Transverse colon (tissue), 4 donors: Measurements from ENCODE around the gene DIAPH3. TPM values are rescaled to one million over a fixed set of nuclear protein-coding genes. Genes with fewer than 3 reads are reported as not detected.

Experiments
- DNase-seq: peaks from one replicate; pipeline ENCODE4 v3.0.0-alpha.2; 2019
- H3K27ac ChIP-seq, 4 donors: fragments of 200-600 bp; sonication (generic); 2 replicates each; pipeline ENCODE4 v1.5.1; 2016 to 2018; ENCODE audit warnings: inconsistent platforms in 4 of 4
- H3K27me3 ChIP-seq: fragments of 200-600 bp; sonication (generic); 2 replicates; pipeline ENCODE4 v1.5.1; 2017; ENCODE audit warnings: inconsistent platforms
- H3K36me3 ChIP-seq, 4 donors: fragments of 200-600 bp; sonication (generic); 2 replicates each; pipeline ENCODE4 v1.5.1; 2017 to 2019; ENCODE audit warnings: inconsistent platforms in 4 of 4
- H3K4me1 ChIP-seq, 4 donors: fragments of 200-600 bp; sonication (generic); 2 replicates each; pipeline ENCODE4 v1.5.1; 2017 to 2020; ENCODE audit warnings: inconsistent platforms in 4 of 4
- H3K4me3 ChIP-seq, 4 donors: fragments of 200-600 bp; sonication (generic); 1 replicate in 1 of 4; 2 replicates in 3 of 4; pipeline versions ENCODE4 v1.5.1 to v1.6.1; 2017 to 2019; ENCODE audit warnings: inconsistent platforms in 4 of 4
- H3K9me3 ChIP-seq, 2 donors: fragments of 200-600 bp; sonication (generic); 2 replicates each; pipeline ENCODE4 v1.5.1; 2017 to 2019; ENCODE audit warnings: inconsistent platforms in 2 of 2
- CTCF ChIP-seq, 5 experiments: fragments of 200-600 bp in 3 of 5; fragments of 450-650 bp in 2 of 5; sonication (generic) in 3 of 5; IDR thresholded peaks; 1 replicate in 2 of 5; 2 replicates in 3 of 5; pipeline ENCODE4 v1.5.1; 2016 to 2017; ENCODE audit warnings: antibody characterized with exemption in 5 of 5, inconsistent platforms in 3 of 5, mild to moderate bottlenecking in 2 of 5, moderate library complexity in 1 of 5
- EP300 ChIP-seq: sonication (generic); formaldehyde crosslinking; IDR thresholded peaks from one replicate; pipeline ENCODE4 v1.6.1; 2017; ENCODE audit warnings: antibody characterized with exemption, low read depth
- POLR2A ChIP-seq: fragments of 450-650 bp; IDR thresholded peaks from one replicate; pipeline ENCODE4 v1.6.1; 2016; ENCODE audit warnings: antibody characterized with exemption, mild to moderate bottlenecking, moderate library complexity
- POLR2AphosphoS5 ChIP-seq, 3 donors: sonication (generic); formaldehyde crosslinking; IDR thresholded peaks; one replicate each; pipeline ENCODE4 v1.6.1; 2016; ENCODE audit warnings: antibody characterized with exemption in 3 of 3
- WGBS, 2 donors: methylation state at CpG; one replicate each; pipeline ENCODE4 v1.1.5; 2018; ENCODE audit warnings: low coverage in 1 of 2; 5-methylcytosine and 5-hydroxymethylcytosine counted together
- in situ Hi-C, 4 donors: fragments of 200-750 bp; cut with MboI; loops; one replicate each; pipeline versions ENCODE4 v1.15.0 to v1.15.1; 2017; ENCODE audit warnings: low sequenced_read_pairs in 3 of 4, low pct_ligation_motif_present in 1 of 4, low pct_unique_long_range_greater_than_20kb in 1 of 4
- intact Hi-C: fragments of 100-400 bp; cut with DNase I; formaldehyde crosslinking; loops from one replicate; pipeline ENCODE4 v1.15.1; 2023; ENCODE audit warnings: low total_unique reads
- total RNA-seq, 4 donors: library from RNA; depleted of rRNA; stranded (reverse); fragments of >200 nt; gene quantifications; one replicate each; pipeline ENCODE4 v1.1.0, GENCODE V29; 2016

The DIAPH3 gene
- total RNA-seq, 4 donors from 2014 or later: 0.95 to 1.6 (median 1.2) TPM

DNA sequence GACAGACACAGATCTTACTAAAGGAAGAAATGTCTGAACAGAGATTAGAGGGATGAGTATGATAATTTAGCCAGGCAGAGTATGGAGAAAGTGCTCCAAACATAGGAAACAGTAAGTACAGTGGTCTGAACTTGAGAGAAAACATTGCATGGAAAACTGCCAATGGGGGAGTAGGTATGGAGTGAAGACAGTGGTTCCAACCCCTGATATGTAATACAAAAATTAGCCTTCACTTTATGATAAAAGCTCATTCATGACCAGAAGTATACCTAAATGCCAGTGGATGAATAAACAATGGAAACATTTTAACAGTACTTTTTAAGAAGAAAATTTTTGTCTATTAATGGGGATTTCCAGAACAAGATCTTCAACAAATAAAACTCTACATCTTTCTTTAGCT lies 334.0 kb downstream of the DIAPH3 start:
- Histone ChIP-seq H3K27me3 (no peaks in the 10 kb centered on the region), H3K9me3 (no peaks in the 10 kb centered on the region), H3K27ac (no peak overlapping the region), H3K4me1 (no peaks in the 10 kb centered on the region), H3K4me3 (no peak overlapping the region), H3K36me3 (no peaks in the 10 kb centered on the region)
- intact Hi-C loops (no loop called here), in situ Hi-C loops (no loop called here)
- TF ChIP-seq POLR2AphosphoS5 (IDR thresholded peaks at IDR 0.05) (no peak), EP300 (no peak), POLR2A (no peak), CTCF (IDR thresholded peaks at IDR 0.05) (no peak)
- DNase-seq: no peak

DNA sequence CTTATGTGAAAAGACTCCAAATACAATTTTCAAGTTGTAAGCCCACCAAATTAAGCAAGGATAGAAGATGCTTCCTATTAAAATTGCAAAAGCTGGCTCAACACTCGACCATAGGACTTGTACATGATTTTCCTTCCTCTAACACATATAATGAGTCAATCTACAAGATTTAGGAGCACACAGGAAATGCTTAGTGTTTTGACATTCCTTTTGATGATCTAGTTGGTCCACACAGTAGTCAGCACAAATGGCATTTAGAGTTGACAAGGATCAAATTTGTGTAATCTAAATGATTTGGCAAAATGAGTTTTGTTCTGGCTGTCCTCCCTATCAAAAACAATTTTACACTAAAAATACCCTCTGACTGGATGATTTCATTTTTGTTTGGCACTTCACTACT lies 340.2 kb downstream of the DIAPH3 start:
- no peak for DNase-seq
- WGBS, 2 donors: 74 to 83% methylated on average over 1 of the region's 1 CpG
- no peak overlapping the region for H3K27ac ChIP-seq
- H3K27me3 ChIP-seq: no peaks in the 10 kb centered on the region
- H3K9me3 ChIP-seq: no peaks in the 10 kb centered on the region
- no peaks in the 10 kb centered on the region for H3K36me3 ChIP-seq
- H3K4me3 ChIP-seq: no peak overlapping the region
- TF ChIP-seq POLR2AphosphoS5 (IDR thresholded peaks at IDR 0.05) (no peak), EP300 (no peak), CTCF (IDR thresholded peaks at IDR 0.05) (no peak), POLR2A (no peak)
- in situ Hi-C loops (no loop called here), intact Hi-C loops (no loop called here)
- H3K4me1 ChIP-seq: no peaks in the 10 kb centered on the region

GRCh38 chr13:59809564-59809963 lies 354.2 kb downstream of the DIAPH3 start:
- H3K36me3 ChIP-seq: no peaks in the 10 kb centered on the region
- no peak overlapping the region for H3K27ac ChIP-seq
- TF ChIP-seq POLR2AphosphoS5 (IDR thresholded peaks at IDR 0.05): no peak
- no peak for TF ChIP-seq CTCF (IDR thresholded peaks at IDR 0.05)
- no peak for TF ChIP-seq EP300
- TF ChIP-seq POLR2A: no peak
- no peaks in the 10 kb centered on the region for H3K27me3 ChIP-seq
- no peaks in the 10 kb centered on the region for H3K9me3 ChIP-seq
- in situ Hi-C loops: no loop called here
- no peaks in the 10 kb centered on the region for H3K4me1 ChIP-seq
- intact Hi-C loops: no loop called here
- no peak overlapping the region for H3K4me3 ChIP-seq
- WGBS, 2 donors: 90 to 92% methylated on average over 3 of the region's 3 CpGs
- DNase-seq: no peak

- H3K9me3 ChIP-seq: no peaks in the 10 kb centered on the region
- no peaks in the 10 kb centered on the region for H3K4me1 ChIP-seq
- no peak for DNase-seq
- H3K4me3 ChIP-seq: no peak overlapping the region
- no peaks in the 10 kb centered on the region for H3K27me3 ChIP-seq
- no peak for TF ChIP-seq POLR2A
- TF ChIP-seq CTCF (IDR thresholded peaks at IDR 0.05): no peak
- no peak for TF ChIP-seq EP300
- no peak for TF ChIP-seq POLR2AphosphoS5 (IDR thresholded peaks at IDR 0.05)
- in situ Hi-C loops: no loop called here
- no peaks in the 10 kb centered on the region for H3K36me3 ChIP-seq
- H3K27ac ChIP-seq: no peak overlapping the region
- intact Hi-C loops: no loop called here
These were observed 356.9 kb downstream of the DIAPH3 start for GRCh38 chr13:59806801-59807200.
